Measurements from ENCODE around the gene PLPP7.
A peak's percentile ranks its signal among the peaks of the same experiment; 100 is the strongest.

The PLPP7 gene

GRCh38 chr9:131282688-131283422 is 6.7 kb upstream of the PLPP7 start:
- Mint-ChIP-seq H3K9me3 (no peaks in the 10 kb centered on the region), H3K27me3 (peaks cover 9% of the 10 kb centered on the region), H3K4me3 (no peak overlapping the region), H3K36me3 (ENCODE audit: low read depth) (no peaks in the 10 kb centered on the region), H3K27ac (no peak overlapping the region), H3K4me1 (ENCODE audit: low read depth) (peaks cover 25% of the 10 kb centered on the region)
- DNase-seq = peak; percentile 54

DNA sequence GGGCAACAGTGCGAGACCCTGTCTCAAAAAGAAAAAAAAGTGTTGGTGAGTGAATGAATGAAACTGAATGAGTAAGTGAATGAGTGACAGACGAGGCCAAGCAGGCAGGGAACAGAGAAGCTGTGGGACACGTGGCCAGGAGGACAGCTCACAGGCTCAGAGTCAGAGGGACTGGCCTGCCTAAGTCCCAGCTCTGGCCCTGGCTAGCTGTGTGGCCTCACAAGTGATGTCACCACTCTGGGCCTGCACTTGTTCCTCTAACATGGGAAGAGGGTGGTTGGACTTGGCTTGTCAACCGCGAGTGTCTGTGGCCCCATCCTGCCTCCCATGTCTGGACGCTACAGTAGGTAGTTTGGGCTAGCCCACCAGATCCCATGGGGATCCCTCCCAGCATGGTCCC is 4.7 kb upstream of the PLPP7 start:
- peaks cover 13% of the 10 kb centered on the region for H3K4me1 Mint-ChIP-seq (ENCODE audit: low read depth)
- H3K27me3 Mint-ChIP-seq = peaks cover 9% of the 10 kb centered on the region
- no peak overlapping the region for H3K4me3 Mint-ChIP-seq
- no peaks in the 10 kb centered on the region for H3K9me3 Mint-ChIP-seq
- no peaks in the 10 kb centered on the region for H3K36me3 Mint-ChIP-seq (ENCODE audit: low read depth)
- no peak for DNase-seq
- H3K27ac Mint-ChIP-seq = no peak overlapping the region

GRCh38 chr9:131287359-131287758 is 2.2 kb upstream of the PLPP7 start:
- H3K9me3 Mint-ChIP-seq = no peaks in the 10 kb centered on the region
- no peak overlapping the region for H3K27ac Mint-ChIP-seq
- H3K36me3 Mint-ChIP-seq (ENCODE audit: low read depth) = no peaks in the 10 kb centered on the region
- no peak overlapping the region for H3K4me3 Mint-ChIP-seq
- peaks cover 2% of the 10 kb centered on the region for H3K4me1 Mint-ChIP-seq (ENCODE audit: low read depth)
- peaks cover 3% of the 10 kb centered on the region for H3K27me3 Mint-ChIP-seq
- DNase-seq = no peak

- H3K4me3 Mint-ChIP-seq = no peak overlapping the region
- H3K4me1 Mint-ChIP-seq (ENCODE audit: low read depth) = peaks cover 1% of the 10 kb centered on the region
- no peaks in the 10 kb centered on the region for H3K9me3 Mint-ChIP-seq
- no peak for DNase-seq
- H3K27me3 Mint-ChIP-seq = peaks cover 2% of the 10 kb centered on the region
- H3K36me3 Mint-ChIP-seq (ENCODE audit: low read depth) = no peaks in the 10 kb centered on the region
- H3K27ac Mint-ChIP-seq = no peak overlapping the region
These were observed 1.3 kb upstream of the PLPP7 start for GRCh38 chr9:131288217-131288616.

- no peaks in the 10 kb centered on the region for H3K9me3 Mint-ChIP-seq
- no peaks in the 10 kb centered on the region for H3K4me1 Mint-ChIP-seq (ENCODE audit: low read depth)
- H3K4me3 Mint-ChIP-seq = no peak overlapping the region
- H3K36me3 Mint-ChIP-seq (ENCODE audit: low read depth) = no peaks in the 10 kb centered on the region
- H3K27ac Mint-ChIP-seq = no peak overlapping the region
- DNase-seq = no peak
- H3K27me3 Mint-ChIP-seq = no peaks in the 10 kb centered on the region
These were observed 678 bp downstream of the PLPP7 start for GRCh38 chr9:131290036-131290766.

GRCh38 chr9:131290767-131291370 is 1.3 kb downstream of the PLPP7 start:
- Mint-ChIP-seq H3K27ac (no peak overlapping the region), H3K27me3 (no peaks in the 10 kb centered on the region), H3K4me3 (no peak overlapping the region), H3K4me1 (ENCODE audit: low read depth) (no peaks in the 10 kb centered on the region), H3K36me3 (ENCODE audit: low read depth) (no peaks in the 10 kb centered on the region), H3K9me3 (no peaks in the 10 kb centered on the region)
- DNase-seq = no peak

- no peak overlapping the region for H3K4me3 Mint-ChIP-seq
- H3K27ac Mint-ChIP-seq = no peak overlapping the region
- no peak for DNase-seq
- H3K4me1 Mint-ChIP-seq (ENCODE audit: low read depth) = no peaks in the 10 kb centered on the region
- no peaks in the 10 kb centered on the region for H3K27me3 Mint-ChIP-seq
- no peaks in the 10 kb centered on the region for H3K9me3 Mint-ChIP-seq
- H3K36me3 Mint-ChIP-seq (ENCODE audit: low read depth) = no peaks in the 10 kb centered on the region
These were observed 2.3 kb downstream of the PLPP7 start for GRCh38 chr9:131291795-131292315.

DNA sequence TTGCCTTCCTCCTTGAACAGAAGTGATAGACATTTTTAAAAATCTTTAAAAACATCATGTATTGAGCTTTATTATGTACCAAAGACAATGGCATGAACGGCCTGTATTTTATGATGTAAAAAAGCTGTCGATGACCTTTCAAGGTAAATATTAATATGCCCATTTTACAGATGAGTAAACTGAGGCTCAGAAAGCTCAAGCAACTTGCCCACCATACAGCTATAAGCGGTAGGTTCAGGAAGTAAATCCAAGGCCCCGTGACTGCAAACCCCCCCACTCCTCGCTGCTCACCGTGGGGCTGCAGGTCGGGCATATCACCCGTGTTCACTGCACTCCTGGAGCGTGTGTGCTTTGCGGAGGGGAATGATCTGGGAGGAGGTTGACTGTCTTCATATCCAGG is 3.4 kb downstream of the PLPP7 start:
- Mint-ChIP-seq H3K4me3 (no peak overlapping the region), H3K27me3 (no peaks in the 10 kb centered on the region), H3K36me3 (ENCODE audit: low read depth) (no peaks in the 10 kb centered on the region), H3K27ac (no peak overlapping the region), H3K4me1 (ENCODE audit: low read depth) (no peaks in the 10 kb centered on the region), H3K9me3 (no peaks in the 10 kb centered on the region)
- DNase-seq = no peak

DNA sequence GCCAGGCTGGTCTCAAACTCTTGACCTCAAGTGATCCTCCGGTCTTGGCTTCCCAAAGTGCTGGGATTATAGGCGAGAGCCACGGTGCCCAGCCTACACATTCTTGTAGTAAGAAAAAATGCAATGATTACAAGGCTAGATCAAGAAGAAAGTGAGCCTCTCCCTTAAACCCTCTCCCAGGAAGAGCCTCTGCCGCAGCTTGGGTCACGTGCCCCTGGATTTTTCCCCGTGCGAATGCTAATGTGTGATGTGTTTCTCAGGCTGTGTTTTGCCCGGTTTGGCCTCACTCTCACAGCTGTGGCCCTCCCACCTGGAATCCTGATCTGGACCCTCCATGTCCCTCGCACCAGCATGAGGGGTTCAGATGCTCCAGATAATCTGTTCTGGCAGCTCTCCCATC is 6.9 kb downstream of the PLPP7 start:
- no peak overlapping the region for H3K27ac Mint-ChIP-seq
- H3K9me3 Mint-ChIP-seq = no peaks in the 10 kb centered on the region
- H3K36me3 Mint-ChIP-seq (ENCODE audit: low read depth) = no peaks in the 10 kb centered on the region
- no peak for DNase-seq
- H3K4me1 Mint-ChIP-seq (ENCODE audit: low read depth) = no peaks in the 10 kb centered on the region
- H3K4me3 Mint-ChIP-seq = no peak overlapping the region
- no peaks in the 10 kb centered on the region for H3K27me3 Mint-ChIP-seq

GRCh38 chr9:131296906-131297500 is 7.5 kb downstream of the PLPP7 start:
- Mint-ChIP-seq H3K9me3 (no peaks in the 10 kb centered on the region), H3K27ac (no peak overlapping the region), H3K4me1 (ENCODE audit: low read depth) (no peaks in the 10 kb centered on the region), H3K4me3 (no peak overlapping the region), H3K36me3 (ENCODE audit: low read depth) (no peaks in the 10 kb centered on the region), H3K27me3 (no peaks in the 10 kb centered on the region)
- DNase-seq = no peak

DNA sequence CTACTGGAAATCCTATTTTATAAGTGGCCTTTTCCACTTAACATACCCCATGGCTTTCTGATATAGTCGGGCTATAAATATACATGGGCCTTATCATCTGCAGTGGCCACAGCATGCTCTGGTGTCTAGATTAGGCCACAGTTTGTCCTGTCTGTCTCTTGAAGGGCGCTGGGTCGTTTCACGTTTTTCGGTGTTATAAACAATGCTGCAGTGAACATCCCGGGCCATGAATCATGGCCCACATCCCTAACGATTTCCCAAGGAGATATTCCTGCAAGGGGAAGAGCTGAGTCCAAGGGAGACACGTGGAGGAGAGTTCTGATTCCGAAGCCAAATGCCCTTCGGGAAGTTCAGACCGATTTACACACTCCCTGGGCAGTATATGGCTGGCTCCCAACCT is 8.4 kb downstream of the PLPP7 start:
- no peak overlapping the region for H3K27ac Mint-ChIP-seq
- no peaks in the 10 kb centered on the region for H3K36me3 Mint-ChIP-seq (ENCODE audit: low read depth)
- no peak overlapping the region for H3K4me3 Mint-ChIP-seq
- no peaks in the 10 kb centered on the region for H3K4me1 Mint-ChIP-seq (ENCODE audit: low read depth)
- no peak for DNase-seq
- H3K9me3 Mint-ChIP-seq = no peaks in the 10 kb centered on the region
- H3K27me3 Mint-ChIP-seq = no peaks in the 10 kb centered on the region

GRCh38 chr9:131298341-131298740 is 8.8 kb downstream of the PLPP7 start:
- DNase-seq = no peak
- H3K36me3 Mint-ChIP-seq (ENCODE audit: low read depth) = no peaks in the 10 kb centered on the region
- H3K27ac Mint-ChIP-seq = no peak overlapping the region

DNA sequence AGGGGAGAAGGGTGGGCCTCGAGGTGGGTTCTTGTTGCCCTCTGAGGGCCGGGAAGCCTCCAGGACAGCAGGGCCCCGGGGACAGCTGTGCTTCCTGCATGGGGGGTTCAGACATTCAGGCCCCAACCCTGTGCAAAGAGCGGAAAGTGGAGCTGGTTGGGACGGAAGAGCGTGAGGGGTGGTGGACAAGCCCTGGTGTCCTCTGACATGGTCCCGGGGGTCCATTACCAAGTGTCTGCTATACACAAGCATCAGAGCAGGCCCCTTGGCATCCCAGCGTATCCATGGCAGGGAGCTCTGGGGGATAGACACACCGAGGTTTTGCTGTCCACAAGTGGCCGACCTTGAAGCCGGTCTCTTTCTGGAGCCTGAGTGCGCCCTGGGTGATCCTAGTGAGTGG is 9.3 kb downstream of the PLPP7 start:
- DNase-seq = no peak

More at GRCh38 chr9:131298341-131298740, 8.8 kb downstream of the PLPP7 start:
- H3K4me3 Mint-ChIP-seq = no peak overlapping the region
- H3K27me3 Mint-ChIP-seq = no peaks in the 10 kb centered on the region
- no peaks in the 10 kb centered on the region for H3K4me1 Mint-ChIP-seq (ENCODE audit: low read depth)
- H3K9me3 Mint-ChIP-seq = no peaks in the 10 kb centered on the region

DNA sequence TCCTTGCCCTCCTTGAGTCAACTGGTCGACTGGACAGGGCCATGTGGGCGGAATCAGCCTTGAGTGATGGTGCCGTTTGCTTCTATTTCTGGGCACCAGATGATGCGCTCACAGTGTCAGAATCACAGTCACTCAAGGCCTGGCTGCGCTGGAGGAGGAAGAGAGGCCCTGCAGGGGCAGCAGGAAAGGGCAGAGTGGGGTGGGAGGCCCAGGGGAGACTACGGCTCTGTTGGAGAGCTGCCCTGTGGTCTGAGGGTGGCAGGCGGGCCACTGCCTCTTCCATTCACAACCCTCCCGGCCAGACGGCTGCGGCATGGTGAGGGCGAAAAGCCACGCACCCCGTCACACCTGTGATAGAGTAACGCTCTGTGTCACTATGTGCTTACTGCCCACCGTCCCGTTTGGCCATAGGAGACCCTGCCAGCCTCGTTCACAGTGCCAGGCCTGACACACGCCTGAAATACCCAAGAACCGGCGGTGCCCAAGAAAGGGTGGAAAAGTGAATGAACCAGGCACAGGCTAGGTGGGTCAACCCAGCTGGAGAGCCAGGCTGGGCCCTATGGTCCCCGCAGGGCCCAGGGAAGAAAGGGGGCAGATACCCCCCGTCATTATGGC is 9.9 kb downstream of the PLPP7 start:
- no peaks in the 10 kb centered on the region for H3K36me3 Mint-ChIP-seq (ENCODE audit: low read depth)
- no peak for DNase-seq
- H3K27me3 Mint-ChIP-seq = no peaks in the 10 kb centered on the region
- no peaks in the 10 kb centered on the region for H3K9me3 Mint-ChIP-seq
- H3K4me1 Mint-ChIP-seq (ENCODE audit: low read depth) = no peaks in the 10 kb centered on the region
- no peak overlapping the region for H3K4me3 Mint-ChIP-seq
- H3K27ac Mint-ChIP-seq = no peak overlapping the region

More for the DNA sequence above, 9.3 kb downstream of the PLPP7 start:
- Mint-ChIP-seq H3K27me3 (no peaks in the 10 kb centered on the region), H3K9me3 (no peaks in the 10 kb centered on the region), H3K4me1 (ENCODE audit: low read depth) (no peaks in the 10 kb centered on the region), H3K36me3 (ENCODE audit: low read depth) (no peaks in the 10 kb centered on the region), H3K27ac (no peak overlapping the region), H3K4me3 (no peak overlapping the region)

All from activated T-cell treated with anti-CD3 and anti-CD28 coated beads, Interleukin-2, amount 50 U/mL, for 24 hours (primary cell).